SU-DHL-6 (cell line): ENCODE data around the gene CCDC138.

ENCODE experiments used
- H2AFZ ChIP-seq: fragments of 200-600 bp; sonication (generic); 2 replicates; pipeline ENCODE4 v1.6.1; 2014; ENCODE audit warnings: low read depth, mild to moderate bottlenecking, moderate library complexity, mixed read lengths, antibody characterized with exemption, low read length; ENCODE audit not compliant: severe bottlenecking
- H3F3A ChIP-seq: fragments of 200-600 bp; shearing (Covaris generic); 2 replicates; pipeline ENCODE4 v1.6.0; 2016; ENCODE audit warnings: antibody characterized with exemption, mild to moderate bottlenecking; ENCODE audit not compliant: insufficient read depth
- H3K27ac ChIP-seq: fragments of 200-600 bp; sonication (generic); 2 replicates; pipeline ENCODE4 v1.5.1; 2016; ENCODE audit warnings: low read depth, mild to moderate bottlenecking, low read length, moderate library complexity, mixed read lengths
- H3K27me3 ChIP-seq: fragments of 200-600 bp; sonication (generic), shearing (Covaris generic); 2 replicates; pipeline ENCODE4 v1.6.0; 2014; ENCODE audit warnings: mild to moderate bottlenecking, low read length
- H3K36me3 ChIP-seq: fragments of 200-600 bp; sonication (generic); 2 replicates; pipeline ENCODE4 v1.6.1; 2014; ENCODE audit warnings: mild to moderate bottlenecking, low read length, mixed read lengths
- H3K4me2 ChIP-seq: fragments of 300-600, 200-600 bp; shearing (Covaris generic), sonication (generic); 2 replicates; pipeline ENCODE4 v1.6.0; 2014; ENCODE audit warnings: low read length, low read depth, mild to moderate bottlenecking; ENCODE audit not compliant: poor library complexity, severe bottlenecking
- H3K4me3 ChIP-seq: fragments of 200-600 bp; sonication (generic); 2 replicates; pipeline ENCODE4 v1.5.1; 2014; ENCODE audit warnings: antibody characterized with exemption, low read length, mild to moderate bottlenecking, mixed read lengths; ENCODE audit not compliant: insufficient read depth, poor library complexity, severe bottlenecking
- H3K79me2 ChIP-seq: fragments of 200-600 bp; sonication (generic); 2 replicates; pipeline ENCODE4 v1.6.1; 2014; ENCODE audit warnings: mild to moderate bottlenecking, low read length, moderate library complexity; ENCODE audit not compliant: insufficient read depth
- H3K9ac ChIP-seq: fragments of 200-600 bp; sonication (generic); 2 replicates; pipeline ENCODE4 v1.7.0; 2014; ENCODE audit warnings: mild to moderate bottlenecking, low read length
- H3K9me2 ChIP-seq: fragments of 200-600 bp; sonication (generic); replicated peaks from 2 replicates; pipeline ENCODE4 v1.6.1; 2014; ENCODE audit warnings: low read length; ENCODE audit not compliant: insufficient read depth
- H3K9me3 ChIP-seq: fragments of 200-600 bp; sonication (generic); 2 replicates; pipeline ENCODE4 v1.6.1; 2014; ENCODE audit warnings: low read length, mixed read lengths; ENCODE audit not compliant: insufficient read depth
- H4K20me1 ChIP-seq: fragments of 200-600 bp; sonication (generic); 2 replicates; pipeline ENCODE4 v1.6.1; 2014; ENCODE audit warnings: low read depth, mild to moderate bottlenecking, antibody characterized with exemption, low read length, moderate library complexity, mixed read lengths
- CTCF ChIP-seq: fragments of 200-600 bp; sonication (generic); IDR thresholded peaks from one replicate; pipeline ENCODE4 v1.5.1; 2017; ENCODE audit warnings: antibody characterized with exemption, mild to moderate bottlenecking, low read length, moderate library complexity; ENCODE audit not compliant: insufficient read depth, poor library complexity, severe bottlenecking
- EZH2phosphoT487 ChIP-seq: fragments of 200-600 bp; sonication (generic), shearing (Covaris generic); conservative IDR thresholded peaks from 2 replicates; pipeline ENCODE4 v1.6.1; 2018; ENCODE audit warnings: mild to moderate bottlenecking, antibody characterized with exemption, low read length, moderate library complexity, mixed read lengths

The CCDC138 gene

GRCh38 chr2:108911807-108912628 lies 125.4 kb downstream of the CCDC138 start:
- Histone ChIP-seq H3K27me3 (no peaks in the 10 kb centered on the region), H3F3A (no peaks in the 10 kb centered on the region), H3K4me3 (no peak overlapping the region), H3K27ac (no peak overlapping the region), H3K4me2 (no peak overlapping the region), H3K79me2 (no peaks in the 10 kb centered on the region), H4K20me1 (no peaks in the 10 kb centered on the region), H3K9me2 (no peaks in the 10 kb centered on the region), H3K9me3 (no peaks in the 10 kb centered on the region), H3K9ac (no peak overlapping the region), H3K36me3 (no peaks in the 10 kb centered on the region), H2AFZ (no peak overlapping the region)
- no peak for TF ChIP-seq EZH2phosphoT487
- no peak for TF ChIP-seq CTCF

- Histone ChIP-seq H3K9ac (no peak overlapping the region), H3K4me2 (no peak overlapping the region), H4K20me1 (no peaks in the 10 kb centered on the region), H3K27me3 (no peaks in the 10 kb centered on the region), H3K27ac (no peak overlapping the region), H3K9me3 (no peaks in the 10 kb centered on the region), H2AFZ (no peak overlapping the region), H3K79me2 (no peaks in the 10 kb centered on the region), H3K9me2 (no peaks in the 10 kb centered on the region), H3F3A (no peaks in the 10 kb centered on the region), H3K4me3 (no peak overlapping the region), H3K36me3 (no peaks in the 10 kb centered on the region)
- TF ChIP-seq EZH2phosphoT487 (no peak), CTCF (no peak)
Observed at GRCh38 chr2:108912629-108912902, 126.0 kb downstream of the CCDC138 start.

GRCh38 chr2:108916122-108916795 lies 129.7 kb downstream of the CCDC138 start:
- Histone ChIP-seq H3K36me3 (no peaks in the 10 kb centered on the region), H4K20me1 (no peaks in the 10 kb centered on the region), H3K27ac (no peak overlapping the region), H3K27me3 (no peaks in the 10 kb centered on the region), H2AFZ (no peak overlapping the region), H3K9me3 (no peaks in the 10 kb centered on the region), H3K79me2 (no peaks in the 10 kb centered on the region), H3K9ac (no peak overlapping the region), H3F3A (no peaks in the 10 kb centered on the region), H3K4me3 (no peak overlapping the region), H3K4me2 (no peak overlapping the region), H3K9me2 (no peaks in the 10 kb centered on the region)
- no peak for TF ChIP-seq CTCF
- TF ChIP-seq EZH2phosphoT487 = no peak
